Measurements from ENCODE around the gene MYG1. TPM values are rescaled to one million over a fixed set of nuclear protein-coding genes. Genes with fewer than 3 reads are reported as not detected.

MYG1 gene
- total and polyA plus RNA-seq, 9 donors = 29.9 to 80.3 (median 57.8) TPM

GRCh38 chr12:53325511-53326061, 26.1 kb downstream of the MYG1 start:
- Histone ChIP-seq H3K36me3 (no peaks in the 10 kb centered on the region), H3K9me3 (no peaks in the 10 kb centered on the region), H3K27me3 (no peaks in the 10 kb centered on the region), H3K4me3 (peak overlapping the region; percentile 57), H3K27ac (peak overlapping the region; percentile 81 to 87), H3K4me1 (ENCODE audit: insufficient read depth) (peaks cover 6% of the 10 kb centered on the region)
- peak; percentile 31 to 64 (median 57) for DNase-seq
- WGBS, 3 donors = 0 to 1% (median 1%) methylated on average over 23 to 50 of the region's 50 CpGs
- intact Hi-C loops (cut with DNase I) = loop anchor here (1.0 to 10.0 kb wide), 3 partner anchors 19 to 179 kb away; partner anchors contain the start of genes NPFF (in 4 of the 4) and TARBP2 (in 4 of the 4)
- TF ChIP-seq CTCF (IDR thresholded peaks at IDR 0.05) (peak in 1 of 3 donors; percentile 26), POLR2A (IDR thresholded peaks at IDR 0.05) (no peak), EP300 (IDR thresholded peaks at IDR 0.05) (no peak)

GRCh38 chr12:53326460-53327185, 27.1 kb downstream of the MYG1 start:
- no peak overlapping the region for H3K27ac ChIP-seq
- no peaks in the 10 kb centered on the region for H3K27me3 ChIP-seq
- TF ChIP-seq EP300 (IDR thresholded peaks at IDR 0.05) (no peak), POLR2A (IDR thresholded peaks at IDR 0.05) (no peak), CTCF (IDR thresholded peaks at IDR 0.05) (no peak)
- no peaks in the 10 kb centered on the region for H3K9me3 ChIP-seq
- DNase-seq = no peak
- peaks cover 5% of the 10 kb centered on the region for H3K4me1 ChIP-seq (ENCODE audit: insufficient read depth)
- intact Hi-C loops (cut with DNase I) = loop anchor here (10.0 kb wide), 1 partner anchor 178 kb away; the partner anchor contains the start of genes NPFF (in 4 of the 4) and TARBP2 (in 4 of the 4)
- H3K36me3 ChIP-seq = no peaks in the 10 kb centered on the region
- WGBS, 3 donors = 77 to 82% (median 77%) methylated on average over 8 of the region's 8 CpGs
- no peak overlapping the region for H3K4me3 ChIP-seq

- Histone ChIP-seq H3K4me1 (ENCODE audit: insufficient read depth) (peaks cover 3% of the 10 kb centered on the region), H3K9me3 (no peaks in the 10 kb centered on the region), H3K27ac (no peak overlapping the region), H3K27me3 (no peaks in the 10 kb centered on the region), H3K4me3 (no peak overlapping the region), H3K36me3 (no peaks in the 10 kb centered on the region)
- intact Hi-C loops (cut with DNase I) = loop anchor here (10.0 kb wide), 1 partner anchor 177 kb away; the partner anchor contains the start of genes NPFF (in 4 of the 4) and TARBP2 (in 4 of the 4)
- no peak for TF ChIP-seq CTCF (IDR thresholded peaks at IDR 0.05)
- no peak for TF ChIP-seq POLR2A (IDR thresholded peaks at IDR 0.05)
- TF ChIP-seq EP300 (IDR thresholded peaks at IDR 0.05) = no peak
- DNase-seq = no peak
- WGBS, 3 donors = 79 to 87% (median 81%) methylated on average over 3 of the region's 3 CpGs
Observed at GRCh38 chr12:53327435-53328042, 28.0 kb downstream of the MYG1 start.

- intact Hi-C loops (cut with DNase I) = loop anchor here (10.0 kb wide), 1 partner anchor 177 kb away; the partner anchor contains the start of genes NPFF (in 4 of the 4) and TARBP2 (in 4 of the 4)
- TF ChIP-seq POLR2A (IDR thresholded peaks at IDR 0.05) (no peak), CTCF (IDR thresholded peaks at IDR 0.05) (no peak), EP300 (IDR thresholded peaks at IDR 0.05) (no peak)
- Histone ChIP-seq H3K36me3 (no peaks in the 10 kb centered on the region), H3K27ac (no peak overlapping the region), H3K4me3 (no peak overlapping the region), H3K9me3 (no peaks in the 10 kb centered on the region), H3K4me1 (ENCODE audit: insufficient read depth) (peaks cover 3% of the 10 kb centered on the region), H3K27me3 (no peaks in the 10 kb centered on the region)
- DNase-seq = no peak
- WGBS, 3 donors = 36 to 47% (median 40%) methylated on average over 15 to 16 of the region's 16 CpGs
Observed at GRCh38 chr12:53328043-53328435, 28.5 kb downstream of the MYG1 start.

Measured in ovary (tissue), 9 donors.